Tibial artery (tissue), 4 donors: ENCODE results near the gene TRIM7.
A peak's percentile ranks its signal among the peaks of the same experiment; 100 is the strongest.

ENCODE experiments used
- DNase-seq, 2 donors: peaks; one replicate each; pipeline ENCODE4 v3.0.0-alpha.2; 2019
- H3K27ac ChIP-seq, 2 donors: fragments of 200-600 bp; sonication (generic) in 1 of 2; 1 replicate in 1 of 2; 2 replicates in 1 of 2; pipeline ENCODE4 v1.5.1; 2018 to 2019; ENCODE audit warnings: mild to moderate bottlenecking in 1 of 2
- H3K27me3 ChIP-seq, 2 donors: fragments of 200-600 bp; sonication (generic) in 1 of 2; one replicate each; pipeline versions ENCODE4 v1.5.1 to v1.6.0; 2016 to 2019
- H3K36me3 ChIP-seq, 3 donors: fragments of 200-600 bp; sonication (generic) in 2 of 3; one replicate each; pipeline ENCODE4 v1.5.1; 2016 to 2019; ENCODE audit warnings: mild to moderate bottlenecking in 2 of 3
- H3K4me1 ChIP-seq, 4 donors: fragments of 200-600 bp; sonication (generic) in 2 of 4; 1 replicate in 3 of 4; 2 replicates in 1 of 4; pipeline ENCODE4 v1.5.1; 2016 to 2019
- H3K4me3 ChIP-seq, 2 donors: fragments of 200-600 bp; sonication (generic) in 1 of 2; 1 replicate in 1 of 2; 2 replicates in 1 of 2; pipeline ENCODE4 v1.5.1; 2018 to 2019; ENCODE audit warnings: mild to moderate bottlenecking in 2 of 2
- H3K9me3 ChIP-seq, 3 donors: fragments of 200-600 bp; sonication (generic) in 1 of 3; one replicate each; pipeline ENCODE4 v1.5.1; 2016 to 2019
- CTCF ChIP-seq, 2 experiments: fragments of 200-600 bp in 1 of 2; fragments of 450-650 bp in 1 of 2; IDR thresholded peaks; one replicate each; pipeline ENCODE4 v1.5.1; 2017 to 2019; ENCODE audit warnings: antibody characterized with exemption in 2 of 2, mild to moderate bottlenecking in 1 of 2, moderate library complexity in 1 of 2
- intact Hi-C: fragments of 100-400 bp; cut with DNase I; formaldehyde crosslinking; loops from one replicate; pipeline ENCODE4 v1.15.0; 2023; ENCODE audit warnings: low total_unique reads

The TRIM7 gene

GRCh38 chr5:181205761-181206649 lies 1.0 kb upstream of the TRIM7 start:
- H3K27me3 ChIP-seq, result no peaks in the 10 kb centered on the region
- intact Hi-C loops, result loop anchor here (2.0 kb wide), 2 partner anchors 13 to 17 kb away; no protein-coding TSS in a partner anchor
- H3K4me1 ChIP-seq, result peaks cover 0 to 27% (median 23%) of the 10 kb centered on the region in 4 donors
- H3K4me3 ChIP-seq, result peak overlapping the region; percentile 69 to 84
- peak overlapping the region; percentile 86 to 91 for H3K27ac ChIP-seq
- no peak for DNase-seq
- H3K36me3 ChIP-seq, result no peaks in the 10 kb centered on the region
- TF ChIP-seq CTCF (IDR thresholded peaks at IDR 0.05), result no peak
- no peaks in the 10 kb centered on the region for H3K9me3 ChIP-seq

GRCh38 chr5:181204113-181204825 lies 727 bp downstream of the TRIM7 start:
- intact Hi-C loops, result loop anchor here (2.0 kb wide), 1 partner anchor 15 kb away; no protein-coding TSS in a partner anchor
- Histone ChIP-seq H3K4me1 (peaks cover 0 to 27% (median 23%) of the 10 kb centered on the region in 4 donors), H3K9me3 (no peaks in the 10 kb centered on the region), H3K27ac (peak overlapping the region; percentile 86 to 91), H3K27me3 (no peaks in the 10 kb centered on the region), H3K36me3 (peaks cover 0 to 3% (median 0%) of the 10 kb centered on the region in 3 donors), H3K4me3 (peak overlapping the region; percentile 69 to 84)
- DNase-seq, result peak in 1 of 2 donors; percentile 38
- TF ChIP-seq CTCF (IDR thresholded peaks at IDR 0.05), result no peak

- H3K9me3 ChIP-seq, result no peaks in the 10 kb centered on the region
- H3K36me3 ChIP-seq, result peaks cover 0 to 6% (median 0%) of the 10 kb centered on the region in 3 donors
- H3K27ac ChIP-seq, result peak overlapping the region; percentile 86 to 91
- intact Hi-C loops, result loop anchor here (2.0 kb wide), 1 partner anchor 15 kb away; no protein-coding TSS in a partner anchor
- peak in 1 of 2 donors; percentile 42 for DNase-seq
- H3K4me1 ChIP-seq, result peaks cover 0 to 27% (median 23%) of the 10 kb centered on the region in 4 donors
- no peak for TF ChIP-seq CTCF (IDR thresholded peaks at IDR 0.05)
- H3K4me3 ChIP-seq, result peak overlapping the region; percentile 69 to 84
- no peaks in the 10 kb centered on the region for H3K27me3 ChIP-seq
These were observed 1.3 kb downstream of the TRIM7 start for GRCh38 chr5:181203777-181204112.

GRCh38 chr5:181203093-181203711 lies 1.8 kb downstream of the TRIM7 start:
- no peak for DNase-seq
- peak overlapping the region; percentile 86 to 91 for H3K27ac ChIP-seq
- peak overlapping the region; percentile 69 to 84 for H3K4me3 ChIP-seq
- intact Hi-C loops, result no loop called here
- H3K9me3 ChIP-seq, result no peaks in the 10 kb centered on the region
- H3K27me3 ChIP-seq, result no peaks in the 10 kb centered on the region
- no peak for TF ChIP-seq CTCF (IDR thresholded peaks at IDR 0.05)
- H3K36me3 ChIP-seq, result peaks cover 0 to 6% (median 0%) of the 10 kb centered on the region in 3 donors
- H3K4me1 ChIP-seq, result peaks cover 0 to 27% (median 23%) of the 10 kb centered on the region in 4 donors

- Histone ChIP-seq H3K27me3 (no peaks in the 10 kb centered on the region), H3K27ac (no peak overlapping the region), H3K36me3 (peaks cover 0 to 6% (median 0%) of the 10 kb centered on the region in 3 donors), H3K4me1 (peaks cover 0 to 22% (median 16%) of the 10 kb centered on the region in 4 donors), H3K9me3 (no peaks in the 10 kb centered on the region), H3K4me3 (no peak overlapping the region)
- intact Hi-C loops, result no loop called here
- no peak for DNase-seq
- TF ChIP-seq CTCF (IDR thresholded peaks at IDR 0.05), result no peak
These were observed 4.2 kb downstream of the TRIM7 start for GRCh38 chr5:181200816-181201215.
